ENCODE measurements around the gene MYO1C.

DNA sequence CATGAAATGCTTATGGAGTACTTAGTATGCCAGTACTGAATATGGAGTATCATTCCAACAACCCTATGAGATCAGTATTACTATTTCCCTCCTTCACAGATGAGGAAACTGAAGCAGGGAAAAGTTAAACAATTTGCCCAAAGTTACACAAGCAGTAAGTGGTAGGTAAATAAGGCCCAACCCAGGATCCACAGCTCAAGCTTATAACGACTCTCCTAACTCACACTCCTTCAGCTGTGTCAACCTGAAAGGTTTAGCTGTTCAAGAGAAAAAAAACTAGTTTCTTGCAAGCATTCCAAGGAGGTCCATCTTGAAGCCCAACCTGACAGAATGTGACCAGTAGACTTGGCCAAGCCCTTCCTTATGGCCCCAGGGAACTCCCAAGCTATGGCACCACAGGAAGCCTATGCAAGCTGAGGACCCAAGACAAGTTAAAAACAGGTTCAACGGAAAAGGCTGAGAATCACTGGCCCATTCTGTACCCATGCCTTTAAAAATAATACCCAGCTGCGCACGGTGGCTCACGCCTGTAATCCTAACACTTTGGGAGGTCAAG, 43.0 kb downstream of the MYO1C start:
- no peak for TF ChIP-seq EZH2 (IDR thresholded peaks at IDR 0.05)
- no peak for TF ChIP-seq POLR2AphosphoS5 (IDR thresholded peaks at IDR 0.05; ENCODE audit: borderline replicate concordance, low read depth, low read length)

Data from SK-N-MC (cell line).